Measurements from ENCODE around the gene ZIC1. TPM values are rescaled to one million over a fixed set of nuclear protein-coding genes. Genes with fewer than 3 reads are reported as not detected.

The ZIC1 gene
- total and polyA plus RNA-seq, 2 donors (not counting 1 experiment from before 2014, with no cell fraction given), result not detected

DNA sequence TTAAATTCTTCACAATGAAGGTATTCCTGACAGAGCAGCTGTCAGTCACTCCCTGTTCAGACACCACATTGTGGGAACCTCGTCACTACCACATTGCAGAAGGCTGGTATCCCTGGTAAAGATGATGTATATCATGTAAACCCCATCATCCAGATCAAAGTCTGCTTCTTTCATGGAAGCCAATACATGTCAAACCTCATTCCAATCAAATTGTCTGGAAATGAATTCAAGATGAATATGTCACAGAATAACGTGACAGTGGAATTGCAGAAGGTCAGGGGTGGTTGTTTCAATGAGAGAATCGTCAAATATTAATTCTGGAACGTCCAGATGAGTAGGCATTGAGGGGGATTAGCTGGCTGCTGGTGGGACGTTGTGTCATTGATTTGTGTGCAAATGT lies 7.0 kb upstream of the ZIC1 start:
- DNase-seq (no peak), ATAC-seq (ENCODE audit: low read depth) (no peak)
- peaks cover 1% of the 10 kb centered on the region for H3K4me1 Mint-ChIP-seq
- POLR2A ChIA-PET, result no interaction called here
- H3K27ac Mint-ChIP-seq, result no peak overlapping the region
- Histone ChIP-seq H3K36me3 (replicated peaks in 1 of 2; ENCODE audit: control extremely low read depth in 1 of 2, control insufficient read depth in 1 of 2, extremely low read depth in 1 of 2, insufficient read depth in 2 of 2, low read length in 1 of 2) (no peaks in the 10 kb centered on the region), H2AFZ (ENCODE audit: insufficient read depth, low read depth, low read length, poor library complexity, severe bottlenecking) (no peak overlapping the region), H3K4me3 (ENCODE audit: control extremely low read depth in 1 of 5, extremely low read depth in 1 of 5, insufficient read depth in 1 of 5, low read depth in 2 of 5, low read length in 4 of 5) (no peak overlapping the region), H3K27me3 (replicated peaks in 1 of 4; ENCODE audit: control extremely low read depth in 1 of 4, control insufficient read depth in 3 of 4, insufficient read depth in 4 of 4, low read length in 3 of 4) (peaks cover 0 to 67% (median 45%) of the 10 kb centered on the region in 4 experiments), H3K27ac (ENCODE audit: low read length in 2 of 2) (no peak overlapping the region), H4K20me1 (ENCODE audit: control insufficient read depth, insufficient read depth, low read length, poor library complexity, severe bottlenecking) (no peaks in the 10 kb centered on the region), H3K9me3 (ENCODE audit: control extremely low read depth in 1 of 3, control insufficient read depth in 2 of 3, insufficient read depth in 1 of 3, low read length in 2 of 3) (peaks cover 0 to 39% (median 1%) of the 10 kb centered on the region in 3 donors), H3K79me2 (ENCODE audit: control insufficient read depth, insufficient read depth, low read length) (no peaks in the 10 kb centered on the region), H3K4me2 (replicated peaks; ENCODE audit: low read depth, low read length, poor library complexity, severe bottlenecking) (no peak overlapping the region), H3K9ac (ENCODE audit: low read length) (no peak overlapping the region), H3K4me1 (ENCODE audit: control insufficient read depth in 2 of 2, insufficient read depth in 2 of 2, low read length in 2 of 2) (no peaks in the 10 kb centered on the region)
- intact Hi-C loops (cut with micrococcal nuclease), result no loop called here
- TF ChIP-seq, protein P1, sequence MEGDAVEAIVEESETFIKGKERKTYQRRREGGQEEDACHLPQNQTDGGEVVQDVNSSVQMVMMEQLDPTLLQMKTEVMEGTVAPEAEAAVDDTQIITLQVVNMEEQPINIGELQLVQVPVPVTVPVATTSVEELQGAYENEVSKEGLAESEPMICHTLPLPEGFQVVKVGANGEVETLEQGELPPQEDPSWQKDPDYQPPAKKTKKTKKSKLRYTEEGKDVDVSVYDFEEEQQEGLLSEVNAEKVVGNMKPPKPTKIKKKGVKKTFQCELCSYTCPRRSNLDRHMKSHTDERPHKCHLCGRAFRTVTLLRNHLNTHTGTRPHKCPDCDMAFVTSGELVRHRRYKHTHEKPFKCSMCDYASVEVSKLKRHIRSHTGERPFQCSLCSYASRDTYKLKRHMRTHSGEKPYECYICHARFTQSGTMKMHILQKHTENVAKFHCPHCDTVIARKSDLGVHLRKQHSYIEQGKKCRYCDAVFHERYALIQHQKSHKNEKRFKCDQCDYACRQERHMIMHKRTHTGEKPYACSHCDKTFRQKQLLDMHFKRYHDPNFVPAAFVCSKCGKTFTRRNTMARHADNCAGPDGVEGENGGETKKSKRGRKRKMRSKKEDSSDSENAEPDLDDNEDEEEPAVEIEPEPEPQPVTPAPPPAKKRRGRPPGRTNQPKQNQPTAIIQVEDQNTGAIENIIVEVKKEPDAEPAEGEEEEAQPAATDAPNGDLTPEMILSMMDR (IDR thresholded peaks at IDR 0.05), result no peak
- no peak for TF ChIP-seq EZH2 (IDR thresholded peaks at IDR 0.05; ENCODE audit: borderline replicate concordance, insufficient read depth, low read depth, low read length, poor library complexity, severe bottlenecking)
- H3K9me3 Mint-ChIP-seq (ENCODE audit: insufficient read depth), result no peaks in the 10 kb centered on the region
- 13% methylated on average over 3 of the region's 5 CpGs for WGBS (ENCODE audit: insufficient coverage)
- H3K27me3 Mint-ChIP-seq, result peaks cover 66% of the 10 kb centered on the region
- CTCF ChIA-PET, result no interaction called here
- no peak overlapping the region for H3K4me3 Mint-ChIP-seq

DNA sequence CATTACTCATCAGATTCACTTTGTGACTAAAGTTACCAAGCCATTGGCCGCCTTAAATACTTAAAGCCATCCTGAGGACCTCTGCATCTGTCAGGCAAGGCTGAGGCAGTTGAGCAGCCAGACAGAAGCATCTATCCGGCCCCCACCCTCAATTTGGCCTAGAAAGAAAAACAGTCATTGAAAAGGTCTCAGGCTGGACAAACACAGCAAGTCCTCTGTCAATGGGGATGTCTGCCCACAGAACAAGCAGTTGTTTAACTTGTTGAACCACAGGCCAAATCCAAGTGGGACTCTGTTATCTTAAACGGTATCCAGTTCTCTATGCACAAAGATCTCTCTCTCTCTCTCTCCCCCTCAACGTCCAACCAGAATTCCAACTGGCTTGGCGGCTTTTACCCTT lies 5.7 kb upstream of the ZIC1 start:
- H3K27ac ChIP-seq (ENCODE audit: low read length in 2 of 2), result no peak overlapping the region
- H3K4me2 ChIP-seq (replicated peaks; ENCODE audit: low read depth, low read length, poor library complexity, severe bottlenecking), result no peak overlapping the region
- H3K79me2 ChIP-seq (ENCODE audit: control insufficient read depth, insufficient read depth, low read length), result no peaks in the 10 kb centered on the region
- H3K36me3 ChIP-seq (replicated peaks in 1 of 2; ENCODE audit: control extremely low read depth in 1 of 2, control insufficient read depth in 1 of 2, extremely low read depth in 1 of 2, insufficient read depth in 2 of 2, low read length in 1 of 2), result no peaks in the 10 kb centered on the region
- POLR2A ChIA-PET, result no interaction called here
- peaks cover 68% of the 10 kb centered on the region for H3K27me3 Mint-ChIP-seq
- TF ChIP-seq, protein P1 (IDR thresholded peaks at IDR 0.05), result no peak
- no peak overlapping the region for H3K27ac Mint-ChIP-seq
- intact Hi-C loops (cut with micrococcal nuclease), result no loop called here
- H3K4me1 Mint-ChIP-seq, result peaks cover 2% of the 10 kb centered on the region
- no peak overlapping the region for H3K4me3 ChIP-seq (ENCODE audit: control extremely low read depth in 1 of 5, extremely low read depth in 1 of 5, insufficient read depth in 1 of 5, low read depth in 2 of 5, low read length in 4 of 5)
- H4K20me1 ChIP-seq (ENCODE audit: control insufficient read depth, insufficient read depth, low read length, poor library complexity, severe bottlenecking), result no peaks in the 10 kb centered on the region
- CTCF ChIA-PET, result no interaction called here
- WGBS (ENCODE audit: insufficient coverage), result 69% methylated on average over 2 of the region's 5 CpGs
- no peak for DNase-seq
- no peaks in the 10 kb centered on the region for H3K9me3 Mint-ChIP-seq (ENCODE audit: insufficient read depth)
- no peak overlapping the region for H2AFZ ChIP-seq (ENCODE audit: insufficient read depth, low read depth, low read length, poor library complexity, severe bottlenecking)
- peaks cover 0 to under 1% of the 10 kb centered on the region in 2 donors for H3K4me1 ChIP-seq (ENCODE audit: control insufficient read depth in 2 of 2, insufficient read depth in 2 of 2, low read length in 2 of 2)
- no peak for ATAC-seq (ENCODE audit: low read depth)
- H3K9ac ChIP-seq (ENCODE audit: low read length), result no peak overlapping the region
- H3K4me3 Mint-ChIP-seq, result no peak overlapping the region
- peaks cover 0 to 67% (median 52%) of the 10 kb centered on the region in 4 experiments for H3K27me3 ChIP-seq (replicated peaks in 1 of 4; ENCODE audit: control extremely low read depth in 1 of 4, control insufficient read depth in 3 of 4, insufficient read depth in 4 of 4, low read length in 3 of 4)
- peaks cover 1 to 34% (median 3%) of the 10 kb centered on the region in 3 donors for H3K9me3 ChIP-seq (ENCODE audit: control extremely low read depth in 1 of 3, control insufficient read depth in 2 of 3, insufficient read depth in 1 of 3, low read length in 2 of 3)

Data from B cell (primary cell).